Stimulated activated CD4-positive, alpha-beta T cell treated with anti-CD3 and anti-CD28 coated beads, Interleukin-4, amount 100 ng/mL, for 1 hour (primary cell): ENCODE data around the gene DCD.
"Not testable (repeated sequence)": the region's sequence is repeated elsewhere in the genome, so short reads cannot be mapped to it uniquely, and the experiment has no call there.

Source experiments
- DNase-seq: peaks from one replicate; pipeline ENCODE4 v3.0.0-alpha.2; 2020

The DCD gene

DNA sequence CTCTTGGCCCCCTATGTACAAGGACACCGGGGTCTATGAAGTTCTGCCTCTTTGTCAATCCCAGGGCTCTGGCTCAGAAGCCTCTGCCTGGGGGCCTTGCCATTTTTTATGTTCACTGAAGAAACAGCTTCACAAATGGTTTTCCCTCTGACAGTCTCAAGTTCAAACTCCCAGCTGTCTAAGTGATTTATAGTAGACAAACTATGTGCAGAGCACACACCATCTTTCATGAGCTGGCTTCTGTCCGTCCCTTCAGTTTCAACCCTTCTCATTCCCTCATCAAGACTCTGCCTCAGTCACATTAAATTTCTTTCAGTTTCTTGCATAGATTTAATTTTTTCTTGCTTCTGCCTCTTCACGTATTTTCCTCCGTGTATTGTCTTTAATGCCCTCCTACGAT is 2.7 kb upstream of the DCD start:
- DNase-seq = no peak

DNA sequence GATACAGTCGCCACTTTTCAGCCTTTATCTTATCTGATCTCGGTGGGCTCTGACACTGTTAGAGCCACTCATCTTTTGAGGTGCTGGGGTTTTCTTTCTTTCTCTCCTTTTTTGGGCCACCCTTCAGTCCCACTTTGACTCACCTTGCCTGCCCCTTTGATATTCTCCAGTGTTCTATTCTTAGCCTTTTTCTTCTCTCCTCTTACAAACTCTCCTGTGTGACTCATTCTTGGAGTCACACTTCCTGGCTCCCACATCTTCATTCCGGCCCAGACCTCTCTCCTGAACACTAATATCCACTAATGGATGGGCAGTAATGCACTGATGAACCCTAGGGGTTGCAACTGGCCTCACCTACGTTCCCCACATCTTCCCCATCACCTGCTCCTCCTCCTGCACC is 2.2 kb upstream of the DCD start:
- no peak for DNase-seq

DNA sequence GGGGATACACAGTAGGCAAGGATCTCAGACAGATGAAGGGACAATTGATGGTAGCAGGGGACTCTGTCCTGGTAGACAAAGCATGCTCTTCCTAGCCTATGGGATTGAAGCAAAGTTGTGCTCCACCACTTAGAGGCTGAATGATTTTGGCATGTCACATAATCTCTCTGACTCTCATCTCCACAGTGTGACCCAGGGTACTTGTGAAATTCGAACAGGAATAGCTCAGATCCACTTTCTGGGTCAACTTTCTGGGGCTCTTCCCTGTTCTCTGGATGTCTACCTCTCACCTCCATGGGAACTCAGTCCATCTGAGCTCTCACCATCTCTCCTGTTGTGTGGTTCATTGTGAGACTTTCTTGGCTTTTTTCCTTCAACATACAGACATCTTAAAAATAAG is 1.7 kb upstream of the DCD start:
- no peak for DNase-seq

GRCh38 chr12:54641554-54641953 is 6.6 kb downstream of the DCD start:
- no peak for DNase-seq

DNA sequence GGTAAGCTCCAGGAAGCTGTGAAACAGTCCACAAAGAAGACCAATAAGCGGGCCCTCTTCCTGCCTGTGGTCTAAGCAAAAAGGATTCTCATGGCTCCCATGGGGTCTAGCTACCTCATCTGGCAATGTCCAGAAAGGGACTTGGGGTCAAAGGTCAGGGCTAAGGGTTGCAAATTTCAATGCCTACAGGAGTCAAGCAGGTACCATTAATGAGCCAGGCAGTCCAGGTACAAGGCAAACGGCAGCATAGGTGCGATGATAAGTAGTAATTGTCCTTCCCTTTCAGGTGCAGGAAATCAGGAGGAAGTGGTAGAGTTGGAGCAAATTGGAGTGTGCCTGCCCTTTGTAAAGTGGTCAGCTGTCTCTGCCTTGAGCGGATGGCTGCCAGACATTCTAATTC is 7.1 kb downstream of the DCD start:
- DNase-seq = no peak

GRCh38 chr12:54639112-54639511 is 9.1 kb downstream of the DCD start:
- DNase-seq = not testable (repeated sequence)

DNA sequence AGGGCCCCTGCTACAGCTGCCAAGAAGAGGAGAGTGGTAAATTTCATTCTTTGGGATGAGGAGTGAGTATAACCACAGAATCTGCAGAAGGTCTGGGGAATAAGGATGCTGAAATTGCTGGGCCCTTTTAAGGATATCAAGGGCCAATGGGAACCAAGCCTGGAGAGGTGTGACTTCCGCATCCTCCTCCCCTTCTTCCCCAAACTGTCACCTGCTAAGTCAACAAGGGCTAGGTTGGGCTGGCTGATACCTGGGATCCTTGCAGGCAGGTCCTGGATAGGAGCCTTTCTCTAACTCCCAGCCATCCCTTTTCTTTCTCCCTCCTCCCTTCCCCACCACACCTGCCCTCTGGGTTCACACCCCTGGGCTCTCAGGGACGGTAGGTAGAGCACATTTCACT is 13.4 kb downstream of the DCD start, which contains the start of gene LACRT:
Gene LACRT (minus strand): TSS at position 101 of the 400 bp plus-strand sequence. CDS start 54 bp downstream, at position 47.
- no peak for DNase-seq

DNA sequence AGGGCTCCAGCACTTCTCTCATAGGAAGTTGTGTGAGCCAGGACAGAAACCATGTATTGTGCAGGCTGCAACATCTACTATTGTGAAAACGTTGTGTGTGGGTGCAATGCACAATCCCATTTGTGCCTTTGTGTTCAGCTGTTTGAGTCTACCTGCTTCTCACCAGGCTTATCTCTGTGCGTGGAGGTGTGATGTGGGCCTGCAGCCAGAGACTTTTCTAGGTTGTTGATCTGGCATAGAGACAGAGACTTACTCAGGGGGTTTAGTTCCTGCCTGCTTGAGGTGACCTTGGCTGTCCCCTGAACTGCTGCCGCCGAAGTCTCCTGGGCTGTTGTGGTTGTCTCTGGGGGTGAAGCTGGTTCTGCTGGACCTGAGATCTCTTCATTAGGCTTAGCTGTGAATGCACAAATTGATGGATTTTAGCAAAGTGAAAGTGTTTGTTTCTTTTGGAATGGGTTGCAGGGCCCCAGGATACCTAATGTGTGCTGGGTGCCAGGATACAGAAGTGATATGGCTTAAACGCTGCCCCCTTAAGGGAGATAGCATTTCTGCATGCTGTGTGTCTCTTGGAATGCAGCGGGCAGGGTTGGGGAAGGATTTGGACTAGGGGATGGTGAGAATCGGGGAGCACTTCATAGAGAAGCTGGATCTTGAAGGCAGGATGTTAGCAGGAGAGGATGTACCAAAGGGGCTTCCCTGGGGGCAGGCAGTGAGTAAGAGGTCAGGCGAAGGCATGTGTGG is 16.0 kb downstream of the DCD start:
- no peak for DNase-seq

DNA sequence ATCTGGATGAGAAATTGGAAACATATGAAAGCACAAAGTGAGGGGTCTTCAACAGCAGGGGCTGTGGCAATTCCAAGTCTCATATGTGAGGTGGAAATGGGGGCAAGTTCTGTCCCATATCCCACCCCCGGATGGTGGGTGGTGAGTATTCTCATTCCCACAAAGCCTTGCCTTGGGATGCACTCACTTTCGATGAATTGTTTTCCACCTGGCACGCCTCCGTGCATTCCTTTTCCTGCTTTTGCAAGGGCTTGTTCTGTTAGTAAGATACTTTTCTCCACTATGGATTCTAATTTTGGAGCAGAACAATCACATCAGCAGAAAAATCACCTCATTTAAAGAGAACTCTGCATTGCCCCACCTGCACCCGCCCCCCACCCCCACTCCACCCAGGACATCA is 16.6 kb downstream of the DCD start:
- no peak for DNase-seq

- no peak for DNase-seq
Observed at GRCh38 chr12:54629925-54630324, 18.2 kb downstream of the DCD start.

GRCh38 chr12:54628186-54628846 is 19.8 kb downstream of the DCD start:
- no peak for DNase-seq

DNA sequence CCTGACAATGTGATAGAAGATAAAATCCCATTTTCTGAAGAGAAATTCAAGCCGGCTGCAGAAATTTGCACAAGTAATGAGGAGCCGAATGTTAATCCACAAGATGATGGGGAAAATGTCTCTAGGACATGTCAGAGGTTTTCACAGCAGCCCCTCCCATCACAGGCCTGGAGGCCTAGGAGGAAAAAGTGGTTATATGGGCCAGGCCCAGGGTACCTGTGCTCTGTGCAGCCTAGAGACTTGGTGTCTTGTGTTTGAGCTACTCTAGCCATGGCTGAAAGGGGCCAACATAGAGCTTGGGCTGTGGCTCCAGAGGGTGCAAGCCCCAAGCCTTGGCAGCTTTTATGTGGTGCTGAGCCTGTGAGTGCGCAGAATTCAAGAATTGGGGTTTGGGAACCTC is 20.9 kb downstream of the DCD start:
- DNase-seq = no peak

DNA sequence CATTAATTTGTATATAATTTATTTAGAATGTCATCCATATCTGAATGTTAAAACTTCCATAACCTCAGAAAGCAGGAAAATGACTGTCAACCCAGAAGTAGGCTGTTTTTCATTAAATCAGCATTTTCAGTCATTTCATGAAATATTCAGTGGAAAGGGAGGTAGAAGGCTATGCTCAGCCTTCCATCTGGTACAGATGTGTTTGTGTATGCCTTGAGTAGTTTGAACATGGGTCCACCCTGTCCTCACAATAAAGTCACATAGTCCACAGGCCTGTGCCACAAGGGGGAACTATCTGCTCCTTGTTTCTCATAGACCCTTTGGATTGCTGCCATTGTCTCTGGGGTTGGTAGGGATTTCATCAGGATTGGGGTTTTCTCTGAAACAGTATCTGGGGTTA is 22.6 kb downstream of the DCD start:
- no peak for DNase-seq

DNA sequence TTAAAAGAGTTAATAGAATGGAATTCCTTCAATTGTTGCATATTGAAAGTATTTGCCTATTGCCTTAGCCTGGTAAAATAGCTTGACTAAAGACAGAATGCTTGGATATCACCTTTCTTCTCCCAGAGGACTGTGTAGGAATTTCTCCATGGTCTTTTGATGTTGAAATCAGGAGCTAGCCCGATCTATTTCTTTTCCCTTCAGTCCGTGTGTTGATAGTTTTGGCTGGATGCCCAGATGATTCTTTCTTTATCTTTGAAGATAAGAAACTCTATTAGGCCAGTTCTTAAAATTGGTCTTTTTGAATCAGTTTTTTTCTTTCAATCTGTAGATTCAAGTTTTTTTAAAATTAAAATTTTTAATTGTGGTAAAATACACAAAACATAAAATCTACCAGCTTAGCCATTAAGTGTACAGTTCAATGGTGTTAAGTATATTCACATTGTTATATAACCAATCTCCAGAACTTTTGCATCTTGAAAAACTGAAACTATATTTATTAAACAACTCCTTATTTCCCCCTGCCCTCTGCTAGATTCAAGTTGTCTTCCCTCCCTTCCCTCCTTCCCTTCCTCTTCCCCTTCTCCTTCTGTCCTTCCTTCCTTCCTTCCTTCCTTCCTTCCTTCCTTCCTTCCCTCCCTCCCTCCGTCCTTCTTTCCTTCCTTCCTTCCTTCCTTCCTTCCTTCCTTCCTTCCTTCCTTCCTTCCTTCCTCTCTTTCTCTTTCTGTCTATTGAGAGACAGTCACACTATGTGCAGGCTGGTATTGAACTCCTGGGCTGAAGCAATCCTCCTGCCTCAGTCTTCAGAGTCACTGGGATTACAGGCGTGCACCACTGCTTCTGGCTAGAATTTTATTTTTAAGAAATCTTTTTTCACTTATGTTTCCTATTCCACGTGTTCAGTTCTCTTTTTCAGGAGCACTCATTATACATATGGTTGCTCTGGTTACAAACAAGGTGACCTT is 23.6 kb downstream of the DCD start:
- no peak for DNase-seq

DNA sequence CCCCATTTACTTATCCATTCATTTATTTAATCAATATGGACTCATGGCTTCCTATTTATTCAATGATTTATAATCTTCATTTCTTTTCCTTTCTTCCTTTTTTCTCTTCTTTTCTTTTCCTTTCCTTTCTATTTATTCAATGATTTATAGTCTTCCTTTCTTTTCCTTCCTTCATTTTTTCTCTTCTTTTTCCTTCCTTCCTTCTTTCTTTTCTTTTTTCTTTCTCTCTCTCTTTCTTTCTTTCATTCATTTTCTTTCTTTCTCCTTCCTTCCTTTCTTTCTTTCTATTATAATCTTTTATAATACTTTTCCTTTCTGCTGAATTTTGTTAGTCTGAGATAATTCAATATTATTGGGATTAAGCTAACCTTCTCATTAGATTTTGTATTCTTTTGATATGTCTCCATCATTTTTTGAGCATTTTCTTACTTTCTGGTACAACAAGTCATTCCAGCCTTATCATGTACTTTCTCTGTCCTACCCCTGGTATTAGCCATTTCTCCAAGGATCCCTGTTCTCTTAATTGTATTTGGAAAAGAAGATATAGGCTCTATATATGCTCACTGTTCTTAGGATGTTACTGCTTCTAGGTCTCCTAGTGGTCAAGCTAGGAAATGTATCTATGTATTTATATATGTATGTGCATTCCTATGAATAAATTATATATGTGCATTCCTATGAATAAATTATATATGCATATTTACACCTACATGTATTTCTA is 25.5 kb downstream of the DCD start:
- no peak for DNase-seq

- no peak for DNase-seq
Observed at GRCh38 chr12:54616933-54617680, 31.1 kb downstream of the DCD start.

- no peak for DNase-seq
Observed at GRCh38 chr12:54612225-54612750, 35.9 kb downstream of the DCD start.

GRCh38 chr12:54611715-54612149 is 36.4 kb downstream of the DCD start:
- no peak for DNase-seq

DNA sequence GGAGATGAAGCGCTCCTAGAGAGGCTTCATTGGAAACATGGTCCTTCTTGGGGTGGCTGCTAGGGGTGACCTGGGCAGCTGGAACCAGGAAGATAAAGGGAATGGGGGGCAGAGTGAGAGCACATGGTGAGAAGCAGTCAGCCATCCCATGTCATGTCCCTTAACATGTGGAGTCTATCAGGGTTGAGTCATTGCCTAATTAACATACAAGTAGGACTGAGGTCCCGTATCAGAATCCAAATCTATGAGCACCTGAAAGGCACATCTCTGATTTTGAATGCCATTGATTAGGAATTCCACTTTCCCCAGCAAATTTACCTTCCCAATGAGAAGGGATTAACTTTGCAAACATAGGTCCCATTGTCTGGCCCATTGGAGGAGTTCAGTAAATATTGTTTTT is 39.4 kb downstream of the DCD start:
- no peak for DNase-seq

- no peak for DNase-seq
Observed at GRCh38 chr12:54608156-54608555, 40.0 kb downstream of the DCD start.

GRCh38 chr12:54606556-54606955 is 41.6 kb downstream of the DCD start:
- no peak for DNase-seq
